NOMO-1 treated with DMSO at 0.1 percent for 48 hours (cell line): ENCODE data around the gene SLC7A1.

Experiments used
- DNase-seq: peaks from one replicate; lab custom pipeline; 2025; ENCODE audit not compliant: unreplicated experiment; lab: John Stamatoyannopoulos, UW

SLC7A1 gene

DNA sequence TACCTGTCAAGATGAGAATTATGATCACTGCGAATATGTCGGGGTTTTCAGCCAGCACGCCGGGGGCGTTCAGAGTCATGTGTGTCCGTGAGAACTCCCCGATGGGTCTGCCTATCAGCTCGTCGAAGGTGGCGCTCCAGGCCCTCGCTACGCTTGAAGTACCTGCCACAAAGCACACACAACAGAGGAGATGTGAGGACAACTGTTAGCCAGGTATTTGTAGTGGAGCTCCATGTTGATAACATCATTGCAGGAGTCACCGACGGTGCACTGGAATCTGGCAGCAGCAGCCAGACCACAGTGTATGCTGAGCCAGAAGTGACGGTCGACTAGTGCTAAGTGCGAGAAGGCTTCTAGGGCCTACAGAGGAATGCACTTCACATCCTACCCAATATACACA, 62.7 kb downstream of the SLC7A1 start:
- no peak for DNase-seq

DNA sequence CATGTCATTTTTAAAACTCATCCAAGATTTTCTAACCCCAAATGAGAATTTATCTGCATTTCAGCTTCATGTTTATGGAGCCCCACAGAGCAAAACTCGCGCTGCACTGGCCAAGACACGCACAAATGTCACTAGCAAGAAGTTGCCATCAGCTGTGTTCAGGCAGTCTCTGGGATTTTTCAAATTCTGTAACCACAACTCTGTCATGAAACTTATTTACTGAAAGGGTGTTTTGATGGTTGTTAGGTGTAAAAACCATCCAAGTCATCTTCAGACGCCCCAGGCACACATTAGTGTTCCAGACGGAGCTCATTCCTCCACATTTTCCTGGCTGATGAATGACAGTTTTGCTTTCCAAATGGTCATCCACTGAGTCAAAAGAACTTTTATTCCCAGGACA, 63.4 kb downstream of the SLC7A1 start:
- no peak for DNase-seq

DNA sequence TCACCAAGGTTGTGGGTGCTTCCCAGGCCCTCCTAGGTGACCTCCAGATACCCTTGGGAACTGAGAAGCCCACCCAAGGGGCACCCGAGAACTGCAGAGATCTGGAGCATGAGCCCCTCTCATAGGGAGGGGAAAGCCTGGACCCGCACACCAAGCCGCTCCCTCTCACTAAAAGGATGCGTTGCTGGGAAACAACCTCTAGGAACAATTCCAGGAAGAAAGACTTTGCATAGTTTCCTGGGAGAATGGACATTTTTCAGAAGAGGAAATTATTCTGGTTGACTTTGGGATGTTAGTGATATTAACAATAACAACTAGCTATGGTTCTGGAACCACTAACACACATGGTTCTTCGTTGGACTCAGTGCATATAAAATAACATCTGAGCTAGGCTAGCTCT, 64.6 kb downstream of the SLC7A1 start:
- no peak for DNase-seq

DNA sequence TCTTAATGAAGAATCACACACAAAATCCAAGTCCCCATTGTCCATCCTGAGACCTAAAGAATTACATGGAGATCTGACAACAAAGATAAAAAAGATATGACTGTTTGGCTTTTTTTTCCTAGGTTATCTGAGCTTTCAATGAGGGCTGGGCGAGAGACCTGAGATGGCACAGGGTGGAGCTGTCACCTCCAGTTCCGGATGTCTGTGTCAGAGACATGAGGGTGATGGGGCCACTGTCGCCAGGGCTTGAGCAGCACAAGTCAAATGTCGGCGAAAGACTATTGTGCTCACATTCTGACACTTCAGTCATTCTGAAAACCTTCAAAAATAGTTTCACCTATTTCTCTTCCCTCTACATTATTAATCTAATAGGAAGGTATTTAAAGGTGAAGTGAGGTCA, 65.7 kb downstream of the SLC7A1 start:
- no peak for DNase-seq

DNA sequence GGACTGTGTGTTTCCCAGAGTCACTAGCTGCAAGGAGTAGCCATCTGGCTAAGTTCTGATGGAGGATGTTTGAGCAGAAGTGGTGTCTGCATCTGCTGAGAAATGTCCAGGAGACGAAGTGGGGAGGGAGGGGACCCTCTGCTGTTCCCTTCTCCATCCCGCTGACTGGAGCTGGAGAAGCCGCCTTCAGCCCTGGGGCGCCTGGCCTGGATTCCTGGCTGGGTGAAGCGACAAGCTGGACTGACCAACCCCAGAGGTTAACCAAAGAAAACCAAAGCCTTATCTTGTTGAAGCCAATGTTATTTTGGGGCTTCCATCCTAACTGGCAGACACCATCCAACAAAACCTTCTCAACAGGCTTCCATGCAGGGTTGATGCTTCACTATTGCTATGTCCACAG, 67.6 kb downstream of the SLC7A1 start:
- DNase-seq: no peak

DNA sequence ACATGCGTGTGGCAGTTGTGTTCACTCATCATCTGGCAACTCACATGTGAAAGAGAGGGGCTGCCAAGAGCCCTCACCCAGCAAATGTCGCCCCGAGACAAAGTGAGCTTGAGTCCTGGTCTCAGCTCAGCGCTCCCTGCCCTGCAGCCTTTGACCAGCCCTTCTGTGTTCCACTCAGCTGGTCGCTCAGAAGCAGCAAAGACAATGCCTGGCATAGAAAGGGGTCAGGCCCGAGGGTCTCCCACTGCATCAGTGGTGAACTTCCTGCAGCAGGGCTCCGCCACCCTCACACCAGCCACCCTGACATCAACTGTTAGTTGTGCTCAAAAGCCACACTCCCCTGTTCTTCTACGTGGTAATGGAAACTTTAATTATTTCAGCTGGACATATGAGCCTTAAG, 68.0 kb downstream of the SLC7A1 start:
- DNase-seq: no peak

DNA sequence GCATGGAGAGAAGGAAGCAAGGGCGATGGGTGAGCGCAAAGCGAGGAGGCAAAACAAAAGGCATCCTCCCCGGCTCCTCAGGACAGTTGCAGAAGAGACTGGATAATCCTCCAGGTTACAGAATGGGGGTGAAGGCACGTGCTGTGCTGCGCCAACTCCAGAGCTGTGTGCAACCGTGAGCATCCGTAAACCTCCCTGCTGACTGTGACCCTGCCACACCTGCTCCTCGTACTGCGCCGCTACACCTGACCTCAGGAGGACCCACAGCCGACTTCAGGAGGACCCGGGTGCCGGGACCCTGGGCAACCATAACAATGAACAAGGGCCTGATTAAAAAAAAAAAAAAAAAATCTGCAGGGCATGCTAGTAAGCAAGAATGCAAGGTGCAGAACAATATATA, 68.7 kb downstream of the SLC7A1 start:
- DNase-seq: no peak

DNA sequence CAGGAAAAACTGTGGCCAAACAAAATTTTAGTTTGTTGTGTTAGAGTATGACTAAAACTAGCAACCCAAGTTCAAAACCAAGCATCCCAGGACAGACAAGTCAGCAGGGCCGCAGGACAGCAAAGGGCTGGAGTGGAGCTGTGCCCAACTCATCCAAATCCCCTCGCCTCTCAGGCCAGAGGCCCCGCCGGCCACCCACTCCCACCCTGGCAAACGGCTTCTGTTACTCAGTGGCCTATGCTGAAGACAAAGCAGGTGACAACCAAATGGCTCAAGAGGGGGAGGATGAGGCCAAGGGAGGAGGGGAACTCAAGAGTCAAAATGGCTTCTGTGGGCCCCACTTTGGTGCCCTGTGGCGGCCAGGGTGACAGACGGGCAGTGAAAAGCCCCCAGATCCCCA, 69.7 kb downstream of the SLC7A1 start:
- no peak for DNase-seq

DNA sequence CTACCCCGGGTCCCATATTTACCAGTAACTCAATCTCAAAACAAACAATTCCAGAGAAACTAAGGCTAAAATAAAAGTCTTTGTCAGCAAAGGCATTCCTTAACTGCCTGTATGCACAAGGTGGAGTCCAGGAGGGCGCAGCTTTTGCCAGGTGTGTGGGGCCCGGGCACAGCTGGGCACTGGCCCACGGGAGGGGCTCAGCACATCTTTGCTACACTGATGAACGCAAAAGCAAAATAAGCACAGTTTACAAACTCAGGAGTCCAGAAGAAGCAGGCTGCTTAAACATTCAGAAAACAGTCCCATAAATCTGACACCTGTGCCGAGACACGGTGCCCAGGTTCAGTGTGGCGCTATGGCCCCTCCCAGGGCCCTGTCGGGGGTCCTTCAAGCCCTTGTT, 70.8 kb downstream of the SLC7A1 start:
- DNase-seq: no peak

DNA sequence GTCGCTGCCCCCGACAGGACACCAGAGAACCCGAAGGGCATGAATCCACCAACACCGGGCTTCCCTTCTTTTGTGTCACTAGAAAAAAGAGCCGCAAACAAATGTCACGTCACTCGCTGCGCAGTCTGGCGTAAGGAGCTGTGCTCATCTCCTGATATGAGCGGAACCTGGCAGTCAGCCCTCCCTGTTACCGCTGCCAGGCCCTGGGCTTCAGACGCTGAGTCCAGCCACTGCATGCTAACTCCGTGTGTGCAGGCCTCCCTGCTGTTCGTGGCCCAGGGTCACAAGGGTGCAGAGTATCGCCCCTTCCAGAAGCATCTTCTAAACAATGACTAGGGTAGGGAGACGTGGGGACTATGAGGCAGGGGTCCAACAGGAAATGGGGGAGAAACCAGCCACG, 71.3 kb downstream of the SLC7A1 start:
- DNase-seq: no peak

DNA sequence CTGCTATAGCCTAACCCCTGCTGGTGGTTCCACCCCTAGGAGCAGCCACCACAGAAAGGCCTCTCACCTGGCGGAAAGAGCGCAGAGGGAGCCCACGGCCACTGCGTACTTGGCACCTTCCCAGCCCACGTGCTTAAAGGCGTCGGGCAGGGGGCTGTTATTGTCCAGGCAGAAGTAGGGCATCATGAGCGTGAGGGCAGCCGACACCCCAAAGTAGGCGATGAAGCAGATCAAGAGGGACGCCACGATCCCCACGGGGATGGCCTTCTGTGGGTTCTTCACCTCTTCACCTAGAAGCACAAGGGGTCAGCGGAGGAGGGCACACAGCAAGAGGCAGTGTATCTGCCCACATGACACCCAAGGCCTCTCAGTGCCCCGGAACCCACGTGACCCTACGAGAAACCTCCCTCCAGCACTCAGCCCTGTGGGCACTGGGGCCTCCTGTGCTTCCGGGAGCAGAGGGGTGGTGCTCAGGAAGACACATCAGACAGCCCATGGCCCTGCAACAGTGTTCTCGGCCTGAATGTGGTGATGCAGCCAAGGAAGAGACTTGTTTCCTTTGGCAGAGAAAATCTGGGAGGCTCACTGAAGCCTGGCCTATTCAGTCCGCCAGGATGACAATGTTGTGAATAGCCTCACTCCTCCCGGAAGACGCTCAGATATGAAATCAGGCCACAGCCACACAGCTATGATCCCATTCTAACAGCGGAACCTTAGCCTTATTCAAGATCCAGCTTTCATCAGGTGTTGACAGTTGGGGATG, 72.1 kb downstream of the SLC7A1 start:
- no peak for DNase-seq

DNA sequence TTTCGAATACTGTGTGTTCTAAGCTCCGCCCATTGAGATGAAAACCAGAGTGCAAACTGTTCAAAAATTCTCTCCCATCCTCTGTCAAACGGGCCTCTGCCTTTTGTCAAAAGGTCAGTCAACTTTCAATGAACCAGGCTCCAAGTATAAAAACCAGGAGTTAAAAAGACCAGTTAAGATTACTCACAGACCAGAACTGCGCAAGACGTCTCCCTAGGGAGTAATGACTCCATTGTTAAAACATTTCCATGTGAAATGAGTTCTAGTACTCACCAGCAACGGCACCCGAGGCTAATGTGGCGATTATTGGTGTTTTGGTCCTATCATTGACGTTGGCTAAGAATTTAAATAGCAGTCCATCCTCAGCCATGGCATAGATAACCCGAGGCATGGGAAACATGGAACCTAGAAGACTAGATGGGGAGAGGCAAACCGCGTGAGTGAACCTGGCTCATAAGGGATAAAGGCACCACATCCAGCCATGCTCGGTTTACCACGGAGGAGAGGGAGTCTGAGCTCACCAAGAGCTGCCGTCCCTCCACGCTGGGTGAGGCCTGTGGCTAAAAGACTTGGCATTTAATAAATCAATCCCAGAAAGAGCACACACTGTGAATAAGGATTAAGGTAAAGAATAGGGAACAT, 73.3 kb downstream of the SLC7A1 start:
- DNase-seq: no peak

DNA sequence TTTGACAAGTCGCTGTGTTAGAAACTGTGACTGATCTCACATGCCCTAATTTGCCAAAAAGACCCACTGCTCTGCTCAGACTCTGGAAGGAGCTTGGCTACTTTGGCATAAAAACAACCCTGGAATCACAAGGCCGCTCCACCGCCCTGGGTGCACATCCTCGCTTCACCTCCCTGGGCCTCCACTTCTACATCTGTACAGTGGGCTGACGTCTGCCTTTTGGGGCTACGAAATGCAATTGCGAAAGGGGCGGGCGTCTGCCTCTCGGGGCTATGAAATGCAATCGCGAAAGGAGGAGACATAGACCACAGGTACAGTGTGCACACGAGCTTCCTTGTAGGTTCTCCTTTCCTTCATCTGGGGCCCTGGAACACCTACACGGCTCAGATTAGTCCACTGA, 74.2 kb downstream of the SLC7A1 start:
- no peak for DNase-seq

DNA sequence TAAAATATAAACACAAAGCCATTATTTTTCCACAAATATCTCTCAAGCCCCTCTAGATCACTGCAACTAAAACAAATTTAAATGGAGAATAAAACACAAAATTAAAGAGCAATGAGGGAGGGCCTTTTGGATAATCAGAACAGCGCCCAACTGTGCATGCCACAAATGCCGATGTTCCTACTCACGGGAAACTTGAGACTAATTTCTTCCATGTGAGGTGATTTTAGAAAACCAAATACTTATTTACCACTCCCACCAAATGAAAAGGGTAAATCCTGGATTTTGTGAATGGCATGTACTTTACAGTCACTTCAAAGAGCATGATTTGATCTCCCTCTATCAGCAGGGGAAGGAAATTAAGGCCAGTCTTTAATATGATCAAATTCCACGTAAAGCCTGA, 74.8 kb downstream of the SLC7A1 start:
- no peak for DNase-seq

DNA sequence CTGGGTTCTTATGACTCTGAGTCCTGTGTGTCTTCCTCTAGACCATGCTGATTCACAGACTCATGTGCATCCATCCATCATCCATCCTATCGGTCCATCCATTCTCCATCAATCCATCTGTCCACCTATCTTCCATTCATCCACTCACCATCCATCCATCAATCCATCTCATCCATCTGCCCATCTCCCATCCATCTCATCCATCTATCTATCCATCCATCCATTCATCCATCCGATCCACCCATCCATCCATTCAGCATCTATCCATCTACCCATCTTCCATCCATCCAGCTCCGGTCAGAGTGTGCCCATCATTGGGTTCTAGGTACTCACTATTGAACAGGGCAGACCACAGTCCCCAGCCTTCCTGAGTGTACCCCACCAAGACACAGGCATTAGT, 75.6 kb downstream of the SLC7A1 start:
- DNase-seq: no peak

DNA sequence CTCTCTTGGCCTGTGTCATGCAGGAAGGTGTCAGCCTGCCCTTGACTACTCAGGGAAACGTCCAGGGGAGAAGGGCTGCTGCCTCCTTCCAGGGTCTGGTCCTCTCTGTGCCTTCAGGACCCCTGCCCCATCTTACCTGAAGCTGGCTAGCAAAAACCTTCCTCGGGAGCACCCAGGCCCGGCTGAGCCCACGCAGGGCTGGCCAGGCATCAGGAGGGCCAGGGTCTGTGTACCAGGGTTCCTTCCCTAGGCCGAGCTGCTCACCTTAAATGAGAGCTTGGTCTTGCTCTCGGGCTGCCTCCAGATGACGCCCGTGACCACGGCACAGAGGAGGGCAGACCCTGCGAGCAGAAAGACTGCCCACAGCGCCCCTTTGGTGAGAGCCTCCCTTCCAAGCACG, 78.6 kb downstream of the SLC7A1 start:
- DNase-seq: no peak

DNA sequence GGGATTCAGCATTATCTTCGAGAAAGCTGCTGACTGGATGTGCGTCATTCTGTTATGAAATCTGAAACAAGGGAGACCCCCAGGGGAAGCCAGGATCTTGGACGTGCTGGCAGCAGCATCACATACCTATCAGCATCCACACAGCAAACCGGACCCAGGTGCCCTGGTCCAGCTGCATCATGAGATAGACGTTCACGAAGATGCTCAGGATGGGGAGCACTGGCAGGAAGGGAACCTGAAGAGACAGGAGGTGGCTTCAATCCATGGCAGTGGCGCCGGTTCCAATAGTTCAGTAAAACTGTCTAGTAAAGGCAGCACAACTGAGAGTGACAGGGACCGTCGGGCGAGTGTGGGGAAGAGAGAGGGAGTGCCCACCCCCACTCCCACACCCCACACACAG, 79.5 kb downstream of the SLC7A1 start:
- no peak for DNase-seq

DNA sequence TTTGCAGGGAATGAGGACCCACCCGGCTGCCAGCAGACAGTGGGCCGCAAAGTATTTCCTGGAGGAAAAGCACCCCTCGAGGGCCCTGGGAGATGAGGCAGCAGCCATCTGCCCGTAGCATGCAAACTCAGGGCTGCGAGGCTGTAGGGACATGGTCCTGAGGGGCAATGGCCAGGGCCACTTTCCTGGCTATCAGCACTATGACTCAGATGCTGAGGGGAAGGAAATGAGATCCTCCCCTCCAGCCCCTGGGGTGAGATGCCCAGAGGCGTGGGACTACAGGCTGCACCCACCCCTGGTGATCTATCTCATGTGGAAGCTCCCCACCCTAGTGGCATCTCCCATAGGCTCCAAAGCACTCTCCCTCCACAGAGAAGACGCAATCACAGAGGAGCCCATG, 80.1 kb downstream of the SLC7A1 start:
- DNase-seq: no peak

DNA sequence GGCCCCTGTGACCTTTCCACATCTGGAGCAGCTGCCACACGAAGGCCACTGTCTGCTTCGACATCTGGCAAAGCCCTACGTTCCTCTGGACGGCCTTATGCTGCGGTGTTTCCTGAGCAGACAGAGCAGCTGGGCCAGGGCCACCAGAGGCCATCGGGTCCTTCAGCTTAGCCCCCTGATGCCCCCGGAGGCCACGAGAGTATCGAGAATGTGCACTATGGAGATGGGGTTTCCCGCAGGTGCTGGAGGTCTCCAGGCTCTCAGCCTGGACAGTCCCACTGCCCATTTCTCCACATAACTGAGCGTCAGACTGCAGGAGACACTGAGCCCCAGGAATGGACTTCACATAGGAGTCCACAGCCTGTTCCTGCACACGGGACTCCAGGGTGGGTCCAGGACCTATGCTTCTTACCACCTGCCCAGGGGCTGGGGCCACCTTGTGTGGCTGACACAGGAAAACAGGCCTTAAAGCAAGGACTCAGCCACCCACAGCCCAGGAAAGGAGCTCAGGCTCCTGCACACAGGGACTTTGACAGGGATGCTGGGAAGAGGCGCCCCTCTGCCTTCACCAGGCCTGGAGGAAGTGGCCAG, 80.7 kb downstream of the SLC7A1 start:
- DNase-seq: no peak

DNA sequence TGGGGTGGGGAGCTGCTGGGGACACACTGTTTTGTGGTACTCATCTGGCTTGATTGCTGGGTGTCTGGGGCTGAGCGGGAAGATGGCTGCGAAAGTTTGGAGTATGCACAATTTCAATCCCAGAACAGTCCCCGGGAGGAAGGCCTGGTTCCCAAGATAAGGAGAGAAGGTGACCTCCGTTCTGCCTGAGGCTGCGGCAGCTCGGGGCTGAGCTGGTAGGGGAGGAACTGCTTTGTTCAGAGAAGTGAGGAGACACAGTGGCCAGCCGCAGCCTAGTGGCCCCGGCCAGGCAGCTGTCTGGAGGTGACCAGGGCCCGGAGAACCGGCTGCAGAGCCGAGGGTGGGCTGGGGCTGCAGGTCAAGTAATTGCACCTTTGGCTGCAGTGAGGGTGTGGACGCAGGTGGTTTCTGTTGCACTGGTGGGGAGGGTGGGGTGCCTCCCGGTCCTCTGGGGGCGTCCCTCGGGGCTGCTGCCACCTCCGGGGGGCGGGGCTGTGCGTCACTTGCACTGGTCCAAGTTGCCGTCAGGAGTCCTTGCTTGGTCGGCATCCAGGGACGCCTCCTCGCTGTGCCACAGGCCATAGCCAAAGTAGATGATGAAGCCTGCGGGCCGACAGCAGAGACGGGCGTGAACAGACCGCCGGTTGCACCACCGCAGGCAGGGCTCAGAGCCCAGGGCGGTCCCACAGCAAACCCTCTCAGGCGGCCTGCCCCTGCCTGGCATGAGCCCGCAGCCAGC, 81.3 kb downstream of the SLC7A1 start:
- no peak for DNase-seq

DNA sequence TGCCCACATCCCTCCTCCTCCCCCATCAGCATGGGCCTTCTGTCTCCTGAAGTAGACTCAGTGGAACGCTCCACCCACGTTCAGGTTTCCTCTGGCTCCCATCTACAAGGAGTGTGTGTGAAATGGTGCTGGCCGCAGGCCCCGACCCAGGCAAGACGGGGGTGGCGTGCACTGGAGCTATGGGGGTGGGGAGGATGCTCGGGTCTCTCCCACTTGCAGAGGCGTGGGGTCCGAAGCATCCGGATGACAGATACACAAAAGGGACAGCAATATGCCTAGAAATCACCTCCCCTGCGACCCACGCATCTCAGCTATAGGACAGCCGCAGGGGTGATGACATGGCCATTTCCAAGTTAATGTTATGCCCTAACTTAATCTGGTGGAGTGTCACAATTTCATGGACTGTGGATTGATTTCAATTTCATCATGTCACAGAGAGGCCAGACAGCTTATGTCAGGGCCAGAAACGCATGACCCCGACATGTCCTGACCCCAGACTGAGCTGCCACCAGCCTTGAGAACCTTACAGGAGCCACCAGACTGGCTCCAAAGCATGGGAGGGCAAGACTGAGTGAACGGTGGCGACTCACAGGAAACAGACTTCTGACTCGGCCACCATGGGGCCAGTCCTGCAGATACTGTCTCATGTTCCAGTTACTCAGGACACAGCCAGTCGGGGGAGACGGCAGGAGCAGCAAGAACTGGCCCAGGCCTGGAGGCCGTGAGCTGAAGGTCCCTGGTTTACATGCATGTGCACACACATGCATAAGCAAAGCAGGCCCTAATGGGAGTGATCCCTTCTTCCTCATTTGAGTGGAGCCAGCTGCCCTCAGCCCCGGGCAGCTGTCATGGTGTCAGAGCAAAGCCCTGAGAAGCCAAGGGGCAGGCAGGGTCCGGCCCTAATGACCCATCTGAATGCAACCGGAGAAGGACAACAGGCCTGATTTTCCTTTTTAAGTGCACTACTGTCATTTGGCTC, 82.2 kb downstream of the SLC7A1 start:
- no peak for DNase-seq
